H1 (cell line): ENCODE measurements around the gene CUL1. TPM values are rescaled to one million over a fixed set of nuclear protein-coding genes. Genes with fewer than 3 reads are reported as not detected.

Experiments
- E2F6 ChIP-seq: IDR thresholded peaks from 2 replicates; pipeline ENCODE4 v1.6.1; 2012; ENCODE audit warnings: inconsistent platforms
- EP300 ChIP-seq, 2 experiments: IDR thresholded peaks; 1 replicate in 1 of 2; 2 replicates in 1 of 2; pipeline ENCODE4 v1.6.1; 2011 to 2012; ENCODE audit warnings: low read depth in 2 of 2, low read length in 2 of 2, mild to moderate bottlenecking in 2 of 2, borderline replicate concordance in 1 of 2, inconsistent platforms in 1 of 2, moderate library complexity in 1 of 2
- RBBP5 ChIP-seq: IDR thresholded peaks from 2 replicates; pipeline ENCODE4 v1.7.1; 2012; ENCODE audit warnings: low read depth, mild to moderate bottlenecking, inconsistent platforms, low read length, moderate library complexity, borderline replicate concordance
- SP4 ChIP-seq: IDR thresholded peaks from 2 replicates; pipeline ENCODE4 v1.6.1; 2012; ENCODE audit warnings: low read length, inconsistent platforms
- TBP ChIP-seq: IDR thresholded peaks from 2 replicates; pipeline ENCODE4 v1.6.1; 2011; ENCODE audit warnings: low read depth, low read length, improper control_type of control experiment
- TCF12 ChIP-seq: IDR thresholded peaks from 2 replicates; pipeline ENCODE4 v1.6.1; 2011; ENCODE audit warnings: low read depth, mild to moderate bottlenecking, low read length
- polyA plus RNA-seq, 7 experiments: library from polyadenylated mRNA; depleted of rRNA in 3 of 7; stranded (reverse) in 5 of 7; unstranded in 2 of 7; fragments of >200 nt in 5 of 7; fragments of 200-250 nt in 2 of 7; gene quantifications; 1 replicate in 5 of 7; 2 replicates in 1 of 7; 4 replicates in 1 of 7; pipeline versions ENCODE4 v1.2.1 to v1.2.3, GENCODE V29; 2011 to 2013; ENCODE audit warnings: missing spikeins in 2 of 7, mixed read lengths in 2 of 7
- total RNA-seq: library from RNA; stranded (reverse); fragmentation: NEBNext Ultra II Directional; extraction: Animal tissue kit (Norgen Biotek cat#: 25700); gene quantifications from 2 replicates; pipeline ENCODE4 v1.2.1, GENCODE V29; 2021

Gene CUL1
- total and polyA plus RNA-seq, 2 of the 8 experiments (the other 6 are each of a cell fraction or from before 2014, with no cell fraction given), result 33.0 to 77.3 TPM

GRCh38 chr7:148706368-148706767, 7.7 kb downstream of the CUL1 start (continued):
- TF ChIP-seq E2F6 (no peak), TCF12 (no peak), RBBP5 (no peak), SP4 (no peak), EP300 (IDR thresholded peaks at IDR 0.05; ENCODE audit: borderline replicate concordance in 1 of 2, low read depth in 2 of 2, low read length in 2 of 2) (no peak), TBP (no peak)
- TF ChIP-seq, all 59 proteins: peak for 0
